NCI-H2107 (cell line): Measurements from ENCODE around the gene WT1.

Experiments used
- DNase-seq: peaks from one replicate; lab custom pipeline; 2025; lab: John Stamatoyannopoulos, UW

The WT1 gene

GRCh38 chr11:32421992-32422391 is 13.3 kb downstream of the WT1 start:
- DNase-seq, result no peak

- DNase-seq, result no peak
These were observed 14.1 kb downstream of the WT1 start for GRCh38 chr11:32420937-32421901.

GRCh38 chr11:32420139-32420538 is 15.2 kb downstream of the WT1 start:
- DNase-seq, result no peak

GRCh38 chr11:32418836-32419235 is 16.5 kb downstream of the WT1 start:
- DNase-seq, result no peak

- DNase-seq, result no peak
These were observed 17.5 kb downstream of the WT1 start for GRCh38 chr11:32417806-32418205.

DNA sequence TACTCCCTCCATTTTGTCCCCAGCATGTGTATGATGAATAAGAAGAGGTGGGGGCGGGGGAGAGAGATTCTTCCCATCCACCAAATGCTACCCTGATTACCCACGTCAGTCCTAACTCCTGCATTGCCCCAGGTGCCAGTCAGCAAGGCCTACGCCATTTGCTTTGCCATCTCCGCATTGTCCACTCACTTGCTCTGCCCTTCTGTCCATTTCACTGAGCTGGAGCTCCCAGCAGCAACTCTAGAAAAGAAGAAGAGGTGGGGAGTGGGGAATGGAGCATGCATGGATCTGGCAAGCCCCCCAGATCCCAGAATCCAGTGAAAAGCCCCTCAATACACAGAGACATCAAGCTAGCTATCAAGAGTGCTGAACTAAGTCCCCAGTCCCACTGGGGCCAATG is 19.0 kb downstream of the WT1 start:
- DNase-seq, result no peak

- no peak for DNase-seq
These were observed 20.4 kb downstream of the WT1 start for GRCh38 chr11:32414925-32415324.

DNA sequence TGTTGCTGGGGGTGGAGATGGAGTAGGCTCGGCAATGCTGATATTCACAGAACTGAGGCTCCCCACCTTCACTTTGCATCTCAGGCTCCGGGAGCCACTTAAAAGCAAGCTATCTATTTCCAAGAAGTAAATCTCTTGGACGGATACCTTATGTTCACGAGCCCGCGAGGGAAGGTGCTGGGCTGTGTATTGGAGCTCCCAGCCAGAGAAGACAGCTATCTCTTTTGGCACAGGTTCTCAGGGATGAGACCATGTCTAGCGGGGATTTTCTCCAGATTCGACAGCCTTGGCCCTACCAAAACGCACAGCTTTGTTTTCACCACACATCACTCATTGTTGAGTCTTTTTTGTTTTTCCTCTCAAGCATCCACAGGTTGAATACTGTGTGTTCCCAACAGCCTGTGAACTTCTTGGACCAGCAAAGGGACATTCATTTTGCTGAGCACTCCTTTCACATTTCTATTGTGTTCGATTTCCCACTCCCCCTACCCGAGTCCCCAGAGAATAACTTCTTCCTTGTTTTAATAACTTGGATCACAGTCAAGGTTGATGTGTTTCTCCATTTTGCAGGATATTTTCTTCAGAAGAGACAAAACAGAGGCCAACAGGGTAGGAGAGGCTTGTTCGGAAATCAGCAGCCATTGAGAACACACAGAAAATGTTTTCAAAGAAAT is 23.3 kb downstream of the WT1 start:
- no peak for DNase-seq

DNA sequence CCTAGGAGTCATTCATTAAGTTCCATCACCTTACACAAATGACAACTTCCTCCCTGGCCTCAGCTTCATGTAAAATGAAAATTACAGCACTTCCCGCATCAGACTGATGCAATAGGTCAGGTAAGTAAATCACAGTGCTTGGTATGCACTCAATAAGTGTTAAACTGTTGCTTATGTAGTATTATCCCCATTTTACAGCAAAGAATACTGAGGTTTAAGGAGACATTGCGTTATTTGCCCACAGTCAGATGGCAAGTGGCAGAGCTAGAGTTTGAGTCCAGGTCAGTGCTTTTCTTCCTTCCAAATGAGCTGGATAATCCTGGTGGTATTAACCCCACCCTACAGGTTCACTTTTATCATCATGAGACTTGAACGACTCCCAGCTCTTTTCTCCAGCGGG is 29.7 kb downstream of the WT1 start:
- no peak for DNase-seq

DNA sequence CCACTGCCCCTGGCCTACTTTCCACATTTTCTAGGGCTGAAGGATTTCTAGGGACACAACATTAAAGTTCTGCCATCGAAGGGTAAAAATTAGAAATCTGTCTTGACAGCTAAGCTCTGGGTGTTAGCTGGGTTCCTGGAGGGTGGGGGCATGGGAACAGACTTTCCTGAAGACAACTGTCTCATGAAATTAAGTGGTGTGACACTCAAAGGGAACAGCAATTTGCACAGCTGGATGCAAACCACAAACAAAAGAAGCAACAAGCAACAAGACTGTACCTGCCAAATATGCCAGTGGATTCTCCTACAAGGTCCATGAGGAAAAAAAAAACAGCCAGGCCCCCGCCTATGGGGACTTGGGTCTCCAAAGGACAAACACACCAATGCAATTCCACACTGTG is 32.5 kb downstream of the WT1 start:
- no peak for DNase-seq

DNA sequence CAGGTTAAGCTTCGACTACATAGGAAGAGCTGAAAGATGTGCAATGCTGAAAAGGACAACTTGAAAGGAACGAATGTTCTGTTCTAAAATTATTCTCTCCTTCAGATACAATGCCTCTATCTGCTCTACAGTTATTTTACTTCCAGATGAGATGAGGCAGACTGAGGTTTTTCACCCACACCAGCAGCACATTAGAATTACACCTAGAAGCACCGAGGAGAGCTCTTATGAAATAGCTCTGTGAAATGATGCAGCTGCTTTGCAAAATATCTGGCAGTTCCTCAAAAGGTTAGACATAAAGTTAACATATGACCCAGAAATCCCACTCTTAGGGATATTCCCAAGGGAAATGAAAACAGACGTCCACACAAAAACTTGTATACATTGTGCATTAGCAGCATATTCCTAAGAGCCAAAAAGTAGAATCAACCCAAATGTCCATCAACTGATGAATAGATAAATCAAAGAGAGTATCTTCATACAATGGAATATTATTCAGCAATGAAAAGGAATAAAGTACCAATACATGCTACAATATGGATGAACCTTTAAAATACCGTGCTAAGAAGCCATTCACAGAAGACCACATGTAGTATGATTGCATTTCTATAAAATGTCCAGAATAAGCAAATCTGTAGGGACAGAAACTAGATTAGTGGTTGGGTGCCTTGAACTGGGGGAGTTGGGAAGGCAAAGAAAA is 34.5 kb downstream of the WT1 start:
- DNase-seq, result no peak

DNA sequence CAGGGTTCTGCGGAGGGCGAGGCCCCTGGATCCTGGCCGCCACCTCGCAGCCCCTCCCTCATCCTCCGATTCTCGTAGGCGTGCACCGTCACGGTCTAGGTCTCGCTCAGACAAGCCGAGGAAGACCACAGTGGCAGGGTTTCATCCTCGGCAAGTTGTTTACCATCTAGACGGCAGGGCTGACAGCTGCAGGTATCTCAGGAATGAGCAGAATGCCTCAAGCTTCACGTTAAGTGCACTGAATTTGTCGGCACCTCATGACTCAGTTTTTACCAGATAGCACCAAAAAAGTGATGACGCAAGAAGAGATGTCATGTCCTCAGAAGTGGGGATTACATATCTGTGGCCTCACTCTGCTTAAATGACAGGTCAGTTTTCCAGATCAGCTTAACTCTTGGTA is 35.1 kb downstream of the WT1 start:
- DNase-seq, result no peak

DNA sequence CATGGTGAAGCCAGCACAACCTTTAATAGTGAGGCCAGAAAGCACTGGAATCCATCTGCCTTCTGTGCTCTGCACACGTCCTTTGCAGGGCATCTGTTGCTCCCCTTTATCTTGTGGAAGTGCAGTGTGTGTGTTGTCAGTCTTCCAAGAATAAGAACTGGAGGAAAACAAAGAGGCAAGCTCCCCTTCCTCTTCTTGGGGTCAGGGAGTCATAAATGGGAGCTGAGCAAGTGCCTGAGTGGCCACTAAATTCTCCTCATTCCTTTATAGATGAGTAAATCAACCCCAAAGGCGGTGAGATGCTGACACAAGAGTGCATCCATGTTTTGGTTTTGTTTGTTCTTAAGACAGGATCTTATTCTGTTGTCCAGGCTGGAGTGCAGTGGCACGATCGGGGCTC is 38.3 kb downstream of the WT1 start:
- no peak for DNase-seq

- no peak for DNase-seq
These were observed 39.0 kb downstream of the WT1 start for GRCh38 chr11:32396331-32396730.

DNA sequence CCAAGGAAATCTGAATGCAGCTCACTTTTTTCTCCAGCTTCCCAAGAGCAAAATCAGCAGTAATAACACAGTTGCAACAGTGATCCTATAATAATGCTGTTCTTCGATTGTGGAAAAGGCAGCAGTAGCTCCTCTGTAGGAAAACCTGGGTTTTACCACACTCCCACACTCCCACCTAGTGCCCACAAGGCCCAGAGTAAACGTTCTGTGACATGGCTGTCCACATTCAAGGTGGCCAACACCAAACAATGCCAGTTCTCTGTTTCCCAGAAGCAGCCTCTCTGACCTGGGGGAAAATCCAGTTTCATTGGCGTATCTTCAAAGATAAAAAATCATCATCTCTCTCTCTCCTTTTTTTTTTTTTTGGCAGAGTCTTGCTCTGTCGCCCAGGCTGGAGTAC is 40.2 kb downstream of the WT1 start:
- DNase-seq, result no peak

DNA sequence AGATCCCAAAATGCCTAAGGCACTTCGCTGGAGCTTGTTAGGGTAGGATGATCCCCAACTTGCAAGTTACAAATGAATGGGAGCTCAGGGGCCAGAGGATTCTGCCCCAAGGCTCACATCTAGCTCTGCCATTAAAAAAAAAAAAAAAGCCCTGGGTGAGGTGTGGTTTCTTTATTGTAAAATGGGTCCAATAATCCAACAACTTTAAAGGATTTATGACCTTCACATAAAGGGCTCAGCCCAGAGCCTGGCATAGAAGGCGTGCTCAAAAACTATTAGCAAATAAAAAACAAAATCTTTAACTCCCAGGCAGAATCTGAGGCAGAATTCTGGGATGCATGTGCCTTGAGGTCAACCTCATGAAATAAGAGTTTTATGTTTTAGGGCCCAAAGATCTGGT is 42.5 kb downstream of the WT1 start:
- DNase-seq, result no peak

DNA sequence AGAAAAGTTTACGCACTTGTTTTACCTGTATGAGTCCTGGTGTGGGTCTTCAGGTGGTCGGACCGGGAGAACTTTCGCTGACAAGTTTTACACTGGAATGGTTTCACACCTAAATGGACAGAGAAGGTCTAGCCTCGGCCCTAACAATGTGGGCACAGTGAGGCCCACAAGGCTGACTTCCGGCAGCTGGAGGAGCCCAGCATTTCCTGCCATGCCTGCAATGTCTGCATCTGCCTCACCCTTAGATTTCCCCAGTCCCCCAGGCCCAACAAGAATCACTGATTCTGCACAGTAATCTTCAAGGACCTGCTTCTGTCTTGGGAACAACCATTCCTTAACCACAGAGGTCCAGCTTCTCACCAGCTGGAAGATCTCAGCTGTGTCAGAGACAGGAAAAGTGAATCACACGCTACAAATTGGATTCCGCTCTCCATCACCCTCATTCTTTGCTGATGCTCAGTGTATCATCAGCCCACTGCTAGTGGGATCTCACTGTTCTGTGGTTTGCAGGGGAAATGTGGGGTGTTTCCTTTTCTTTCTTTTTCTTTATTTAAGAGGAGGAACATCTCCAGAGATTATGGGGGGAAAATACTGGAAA is 43.3 kb downstream of the WT1 start:
- DNase-seq, result no peak

- DNase-seq, result no peak
These were observed 43.9 kb downstream of the WT1 start for GRCh38 chr11:32391479-32391878.

- no peak for DNase-seq
These were observed 44.6 kb downstream of the WT1 start for GRCh38 chr11:32390712-32391111.

DNA sequence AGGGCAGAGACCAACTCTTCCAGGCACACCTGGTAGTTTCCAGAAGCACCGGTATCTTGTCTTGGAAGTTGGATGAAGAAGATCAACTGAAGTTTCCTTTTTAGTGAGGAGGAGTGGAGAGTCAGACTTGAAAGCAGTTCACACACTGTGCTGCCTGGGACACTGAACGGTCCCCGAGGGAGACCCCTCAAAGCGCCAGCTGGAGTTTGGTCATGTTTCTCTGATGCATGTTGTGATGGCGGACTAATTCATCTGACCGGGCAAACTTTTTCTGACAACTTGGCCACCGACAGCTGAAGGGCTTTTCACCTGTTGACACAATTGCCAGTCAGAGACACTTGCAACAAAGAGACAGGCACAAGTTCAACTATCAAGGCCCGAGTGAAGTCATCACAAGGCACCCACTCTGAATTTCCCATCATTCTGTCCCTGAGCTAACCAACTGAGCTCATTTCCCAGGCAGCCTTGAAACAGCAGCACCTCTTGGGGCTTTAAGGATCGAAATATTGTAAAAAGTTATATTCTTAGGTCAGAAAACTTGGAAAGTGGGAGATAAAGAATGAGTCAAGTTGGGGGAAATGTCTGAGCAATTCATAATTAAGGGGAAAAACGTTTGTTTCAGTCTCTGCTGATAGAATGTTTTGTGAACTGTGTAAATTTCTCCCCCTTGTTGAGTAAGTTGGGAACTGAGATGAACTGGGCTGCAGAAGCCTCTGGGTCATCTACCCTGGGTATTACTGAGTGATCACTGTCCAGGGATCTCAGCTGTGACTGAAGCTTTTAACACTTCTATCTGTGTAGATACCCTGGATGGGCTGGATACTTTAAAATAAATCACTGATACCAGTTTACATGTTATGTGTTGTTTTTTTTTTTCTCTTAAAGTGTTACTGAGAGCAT is 46.2 kb downstream of the WT1 start:
- DNase-seq, result no peak

- no peak for DNase-seq
These were observed 47.0 kb downstream of the WT1 start for GRCh38 chr11:32388365-32388764.
